Measurements from ENCODE around the gene ASIC1.

The ASIC1 gene

DNA sequence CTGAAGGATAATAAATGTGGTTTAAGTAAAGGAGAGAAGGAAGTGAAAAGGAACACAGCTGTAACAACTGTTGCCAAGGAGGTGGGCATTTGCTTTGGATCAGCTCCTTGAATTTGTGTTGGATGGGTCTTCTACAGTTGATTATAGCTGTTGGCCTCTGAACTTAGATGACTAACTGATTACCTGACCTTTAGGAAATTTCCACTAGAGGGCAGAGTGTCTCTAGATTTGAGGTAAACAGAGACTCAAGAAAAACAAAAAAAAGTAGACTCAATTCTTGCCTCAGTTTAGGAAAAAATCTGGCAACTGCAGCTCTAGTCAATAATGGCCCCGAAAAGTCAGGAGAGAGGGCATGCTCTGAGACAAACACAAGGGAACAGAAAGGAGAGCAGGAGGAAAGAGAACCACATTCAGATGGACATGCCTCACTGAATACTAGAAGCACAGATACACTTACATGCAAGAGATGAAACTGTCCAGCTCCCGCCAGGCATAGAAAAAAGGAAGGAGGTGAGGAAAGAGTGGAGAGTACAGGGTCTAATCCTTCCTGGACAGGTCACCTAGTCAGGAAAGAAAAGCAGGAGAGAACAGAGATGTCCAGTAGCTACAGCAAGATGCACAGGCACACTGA is 75.2 kb downstream of the ASIC1 start:
- in situ Hi-C loops (cut with HindIII; ENCODE audit: low sequenced_read_pairs) = no loop called here
